Measurements from ENCODE around the gene NTNG1.
"Not testable (repeated sequence)": the region's sequence is repeated elsewhere in the genome, so short reads cannot be mapped to it uniquely, and the experiment has no call there.

Gene NTNG1

DNA sequence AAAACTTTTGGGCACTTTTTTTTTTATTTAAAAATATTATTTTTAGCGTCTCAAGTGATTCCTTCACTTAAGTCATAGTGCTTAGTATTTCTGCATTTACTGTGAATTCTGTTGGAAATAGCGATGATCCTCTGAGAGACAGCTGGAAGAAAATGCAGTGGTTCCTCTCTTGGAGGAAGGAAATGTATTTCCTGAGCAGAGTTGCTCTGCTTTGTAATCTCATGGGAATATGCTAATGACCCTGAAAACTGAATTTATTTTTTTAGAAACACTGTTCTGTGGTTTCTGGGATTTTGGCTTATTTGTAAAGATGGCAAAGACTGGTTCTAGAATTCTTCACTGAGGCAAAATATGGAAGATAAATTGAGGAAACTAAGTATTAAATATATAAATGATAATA is 88.9 kb downstream of the NTNG1 start:
- no peak overlapping the region for H3K4me3 ChIP-seq (ENCODE audit: low read depth in 1 of 2, low read length in 2 of 2)
- no peaks in the 10 kb centered on the region for H3K36me3 ChIP-seq (ENCODE audit: control insufficient read depth in 1 of 2, insufficient read depth in 2 of 2, low read length in 2 of 2)
- no peak overlapping the region for H3K9ac ChIP-seq (ENCODE audit: low read depth in 1 of 2, low read length in 2 of 2)
- H3K27ac ChIP-seq (ENCODE audit: low read depth, low read length): no peak overlapping the region
- H3K27me3 ChIP-seq (ENCODE audit: control insufficient read depth in 1 of 2, insufficient read depth in 2 of 2, low read length in 2 of 2): no peaks in the 10 kb centered on the region
- H3K4me1 ChIP-seq (ENCODE audit: control insufficient read depth in 1 of 2, insufficient read depth in 2 of 2, low read length in 2 of 2): no peaks in the 10 kb centered on the region
- no peaks in the 10 kb centered on the region for H3K9me3 ChIP-seq (ENCODE audit: control insufficient read depth in 1 of 2, low read length in 2 of 2)

DNA sequence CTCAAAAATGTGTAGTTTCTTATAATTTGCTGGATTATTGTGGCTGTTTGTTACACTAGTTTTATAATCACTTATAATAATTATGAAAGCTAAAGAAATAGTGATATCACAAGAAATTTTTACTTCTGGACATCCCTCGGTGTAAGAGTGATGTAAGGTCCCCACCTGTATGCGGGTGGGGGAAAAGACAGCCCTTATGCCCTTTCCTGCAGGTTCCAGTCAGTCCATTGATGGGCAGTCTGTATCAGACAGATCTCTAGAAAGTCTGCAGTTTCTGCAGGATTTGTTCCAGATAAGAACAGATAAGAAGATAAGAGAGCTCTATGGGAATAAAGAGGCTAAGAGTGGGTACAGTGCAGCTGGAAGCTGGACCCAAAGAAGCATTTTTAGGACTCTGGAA is 89.3 kb downstream of the NTNG1 start:
- no peaks in the 10 kb centered on the region for H3K27me3 ChIP-seq (ENCODE audit: control insufficient read depth in 1 of 2, insufficient read depth in 2 of 2, low read length in 2 of 2)
- no peak overlapping the region for H3K27ac ChIP-seq (ENCODE audit: low read depth, low read length)
- no peak overlapping the region for H3K4me3 ChIP-seq (ENCODE audit: low read depth in 1 of 2, low read length in 2 of 2)
- H3K36me3 ChIP-seq (ENCODE audit: control insufficient read depth in 1 of 2, insufficient read depth in 2 of 2, low read length in 2 of 2): no peaks in the 10 kb centered on the region
- no peak overlapping the region for H3K9ac ChIP-seq (ENCODE audit: low read depth in 1 of 2, low read length in 2 of 2)
- no peaks in the 10 kb centered on the region for H3K9me3 ChIP-seq (ENCODE audit: control insufficient read depth in 1 of 2, low read length in 2 of 2)
- H3K4me1 ChIP-seq (ENCODE audit: control insufficient read depth in 1 of 2, insufficient read depth in 2 of 2, low read length in 2 of 2): no peaks in the 10 kb centered on the region

DNA sequence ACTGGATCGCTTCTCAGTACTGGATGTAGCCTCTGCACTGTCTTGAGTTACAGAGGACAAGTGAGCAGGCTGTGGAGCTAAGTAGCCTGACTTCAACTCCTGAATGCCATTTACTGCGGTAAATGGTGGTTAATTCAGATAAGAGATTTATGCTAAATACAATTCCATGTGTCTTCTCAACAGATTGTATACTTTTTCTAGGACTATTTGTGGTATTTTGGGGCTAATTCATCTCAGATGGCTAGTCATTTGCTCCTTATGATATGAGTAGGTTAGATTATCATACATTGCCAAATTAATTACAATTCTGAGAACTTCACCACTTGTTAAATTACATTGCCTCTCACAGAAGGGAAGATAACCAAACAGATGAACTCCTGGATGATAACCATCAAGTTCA is 90.5 kb downstream of the NTNG1 start:
- no peak overlapping the region for H3K27ac ChIP-seq (ENCODE audit: low read depth, low read length)
- H3K36me3 ChIP-seq (ENCODE audit: control insufficient read depth in 1 of 2, insufficient read depth in 2 of 2, low read length in 2 of 2): no peaks in the 10 kb centered on the region
- H3K27me3 ChIP-seq (ENCODE audit: control insufficient read depth in 1 of 2, insufficient read depth in 2 of 2, low read length in 2 of 2): no peaks in the 10 kb centered on the region
- no peaks in the 10 kb centered on the region for H3K4me1 ChIP-seq (ENCODE audit: control insufficient read depth in 1 of 2, insufficient read depth in 2 of 2, low read length in 2 of 2)
- no peak overlapping the region for H3K9ac ChIP-seq (ENCODE audit: low read depth in 1 of 2, low read length in 2 of 2)
- H3K4me3 ChIP-seq (ENCODE audit: low read depth in 1 of 2, low read length in 2 of 2): no peak overlapping the region
- peaks cover 0 to 2% of the 10 kb centered on the region in 2 donors for H3K9me3 ChIP-seq (ENCODE audit: control insufficient read depth in 1 of 2, low read length in 2 of 2)

DNA sequence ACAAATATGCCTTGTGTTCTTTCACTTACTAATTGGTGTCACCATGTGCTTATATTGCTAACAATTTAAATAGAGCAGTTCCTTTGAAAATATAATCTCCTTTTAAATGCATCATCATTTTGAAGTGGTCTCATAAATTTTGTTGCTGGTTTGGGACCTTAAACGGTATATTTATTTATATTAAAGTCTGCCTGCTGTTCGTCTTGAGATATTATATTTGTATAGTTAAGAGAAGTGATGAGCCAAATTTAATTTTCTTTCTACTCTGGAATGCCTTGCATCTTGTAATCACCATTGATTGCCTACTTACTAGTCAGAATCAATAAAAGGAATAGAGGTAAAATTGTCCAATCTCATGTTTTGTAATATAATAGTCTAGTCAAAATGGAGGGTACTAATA is 91.6 kb downstream of the NTNG1 start:
- H3K9me3 ChIP-seq (ENCODE audit: control insufficient read depth in 1 of 2, low read length in 2 of 2): peaks cover 3 to 5% of the 10 kb centered on the region in 2 donors
- H3K9ac ChIP-seq (ENCODE audit: low read depth in 1 of 2, low read length in 2 of 2): no peak overlapping the region
- H3K36me3 ChIP-seq (ENCODE audit: control insufficient read depth in 1 of 2, insufficient read depth in 2 of 2, low read length in 2 of 2): no peaks in the 10 kb centered on the region
- no peaks in the 10 kb centered on the region for H3K4me1 ChIP-seq (ENCODE audit: control insufficient read depth in 1 of 2, insufficient read depth in 2 of 2, low read length in 2 of 2)
- no peaks in the 10 kb centered on the region for H3K27me3 ChIP-seq (ENCODE audit: control insufficient read depth in 1 of 2, insufficient read depth in 2 of 2, low read length in 2 of 2)
- H3K27ac ChIP-seq (ENCODE audit: low read depth, low read length): no peak overlapping the region
- no peak overlapping the region for H3K4me3 ChIP-seq (ENCODE audit: low read depth in 1 of 2, low read length in 2 of 2)

DNA sequence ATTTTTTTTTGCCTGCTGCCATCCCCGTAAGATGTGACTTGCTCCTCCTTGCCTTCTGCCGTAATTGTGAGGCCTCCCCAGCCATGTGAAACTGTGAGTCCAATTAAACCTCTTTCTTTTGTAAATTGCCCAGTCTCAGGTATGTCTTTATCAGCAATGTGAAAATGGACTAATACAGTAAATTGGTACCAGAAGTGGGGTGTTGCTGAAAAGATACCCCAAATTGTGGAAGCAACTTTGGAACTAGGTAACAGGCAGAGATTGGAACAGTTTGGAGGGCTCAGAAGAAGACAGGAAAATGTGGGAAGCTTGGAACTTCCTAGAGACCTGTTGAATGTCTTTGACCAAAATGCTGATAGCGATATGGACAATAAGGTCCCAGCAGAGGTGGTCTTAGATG is 95.9 kb downstream of the NTNG1 start:
- H3K4me3 ChIP-seq (ENCODE audit: low read depth in 1 of 2, low read length in 2 of 2); H3K36me3 ChIP-seq (ENCODE audit: control insufficient read depth in 1 of 2, insufficient read depth in 2 of 2, low read length in 2 of 2); H3K27ac ChIP-seq (ENCODE audit: low read depth, low read length); H3K4me1 ChIP-seq (ENCODE audit: control insufficient read depth in 1 of 2, insufficient read depth in 2 of 2, low read length in 2 of 2); H3K9ac ChIP-seq (ENCODE audit: low read depth in 1 of 2, low read length in 2 of 2); H3K27me3 ChIP-seq (ENCODE audit: control insufficient read depth in 1 of 2, insufficient read depth in 2 of 2, low read length in 2 of 2); H3K9me3 ChIP-seq (ENCODE audit: control insufficient read depth in 1 of 2, low read length in 2 of 2): not testable (repeated sequence)

DNA sequence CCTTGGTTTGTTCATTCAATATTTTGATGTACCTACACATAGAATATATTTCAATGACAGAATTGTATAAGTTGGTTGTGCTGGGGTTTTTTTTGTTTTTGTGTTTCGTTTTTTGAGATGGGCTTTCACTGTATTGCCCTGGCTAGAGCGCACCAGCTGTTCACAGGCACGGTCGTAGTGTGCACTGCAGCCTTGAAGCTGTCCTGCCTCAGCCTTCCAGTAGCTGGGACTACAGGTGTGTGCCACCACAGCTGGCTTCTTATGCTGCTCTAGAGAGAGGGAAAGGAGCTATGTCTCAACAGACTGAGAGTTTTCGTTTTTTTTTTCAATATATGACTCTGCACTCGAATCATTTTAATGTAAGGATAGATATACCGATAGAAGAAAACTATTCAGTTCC is 102.6 kb downstream of the NTNG1 start:
- H3K4me3 ChIP-seq (ENCODE audit: low read depth in 1 of 2, low read length in 2 of 2): no peak overlapping the region
- no peaks in the 10 kb centered on the region for H3K36me3 ChIP-seq (ENCODE audit: control insufficient read depth in 1 of 2, insufficient read depth in 2 of 2, low read length in 2 of 2)
- no peak overlapping the region for H3K9ac ChIP-seq (ENCODE audit: low read depth in 1 of 2, low read length in 2 of 2)
- no peaks in the 10 kb centered on the region for H3K9me3 ChIP-seq (ENCODE audit: control insufficient read depth in 1 of 2, low read length in 2 of 2)
- no peak overlapping the region for H3K27ac ChIP-seq (ENCODE audit: low read depth, low read length)
- no peaks in the 10 kb centered on the region for H3K27me3 ChIP-seq (ENCODE audit: control insufficient read depth in 1 of 2, insufficient read depth in 2 of 2, low read length in 2 of 2)
- no peaks in the 10 kb centered on the region for H3K4me1 ChIP-seq (ENCODE audit: control insufficient read depth in 1 of 2, insufficient read depth in 2 of 2, low read length in 2 of 2)

DNA sequence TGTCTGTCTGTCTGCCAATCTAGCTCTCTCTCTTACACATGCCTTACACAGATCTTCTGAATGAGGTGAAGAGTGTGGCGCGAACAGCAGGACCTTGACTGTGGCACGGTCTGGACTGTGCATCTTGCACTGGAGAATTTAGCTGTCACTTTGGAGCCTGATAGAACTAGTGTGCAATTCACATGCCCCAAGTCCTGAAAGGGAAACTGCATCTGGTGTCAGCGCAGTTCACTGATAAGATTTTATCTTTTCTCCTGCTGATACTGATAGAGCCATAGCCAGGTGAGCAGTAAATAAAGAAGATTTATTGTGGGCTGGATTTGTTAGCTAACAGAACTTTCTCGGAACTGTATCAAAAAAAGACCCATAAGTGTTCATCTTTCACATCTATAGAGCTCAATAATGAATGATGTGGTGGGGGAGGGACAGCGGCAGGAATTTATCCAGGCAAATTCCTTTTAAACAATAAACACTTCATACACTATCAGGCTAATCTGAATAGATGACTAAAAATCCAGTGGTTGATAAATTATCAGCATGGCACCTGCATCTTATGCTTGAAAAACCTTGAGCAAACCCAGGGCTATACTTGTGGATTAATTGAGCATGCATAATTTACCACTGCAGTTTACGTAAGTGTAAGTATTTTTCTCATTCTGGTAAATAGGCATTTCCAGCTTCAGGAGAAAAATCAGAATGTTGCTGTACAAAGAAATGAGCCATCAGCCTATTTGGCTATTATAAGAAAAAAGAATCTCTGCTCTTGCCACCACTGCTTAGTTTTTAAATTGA is 104.1 kb downstream of the NTNG1 start:
- Histone ChIP-seq H3K9ac (ENCODE audit: low read depth in 1 of 2, low read length in 2 of 2) (no peak overlapping the region), H3K4me3 (ENCODE audit: low read depth in 1 of 2, low read length in 2 of 2) (no peak overlapping the region), H3K9me3 (ENCODE audit: control insufficient read depth in 1 of 2, low read length in 2 of 2) (no peaks in the 10 kb centered on the region), H3K27me3 (ENCODE audit: control insufficient read depth in 1 of 2, insufficient read depth in 2 of 2, low read length in 2 of 2) (no peaks in the 10 kb centered on the region), H3K36me3 (ENCODE audit: control insufficient read depth in 1 of 2, insufficient read depth in 2 of 2, low read length in 2 of 2) (no peaks in the 10 kb centered on the region), H3K27ac (ENCODE audit: low read depth, low read length) (no peak overlapping the region), H3K4me1 (ENCODE audit: control insufficient read depth in 1 of 2, insufficient read depth in 2 of 2, low read length in 2 of 2) (no peaks in the 10 kb centered on the region)

DNA sequence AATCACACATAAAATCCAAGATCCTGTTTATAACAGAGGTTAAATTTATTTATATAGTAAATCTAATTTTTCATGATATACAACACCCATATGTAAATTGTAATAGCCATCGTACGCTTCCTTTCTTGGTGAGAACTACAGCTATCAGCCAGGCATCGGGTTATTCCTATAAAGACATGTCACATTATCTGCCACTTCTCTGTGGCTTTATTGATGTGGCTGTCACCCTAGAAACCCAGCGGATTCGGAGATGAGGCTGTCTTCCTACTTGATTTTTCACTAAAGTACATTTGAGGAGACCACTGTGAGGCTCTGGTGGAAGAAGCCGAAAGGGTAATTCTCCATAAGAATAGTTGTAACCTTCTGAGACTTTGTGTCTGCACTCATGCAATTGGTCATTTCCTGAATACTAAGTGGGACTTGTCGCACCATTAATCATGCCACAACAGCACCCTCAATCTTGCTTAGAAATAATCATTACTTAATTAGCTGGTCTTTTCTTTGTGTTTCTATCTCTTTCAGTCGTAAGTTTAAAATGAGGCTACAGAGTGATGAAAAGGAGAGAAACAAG is 106.0 kb downstream of the NTNG1 start:
- Histone ChIP-seq H3K4me3 (ENCODE audit: low read depth in 1 of 2, low read length in 2 of 2) (no peak overlapping the region), H3K27me3 (ENCODE audit: control insufficient read depth in 1 of 2, insufficient read depth in 2 of 2, low read length in 2 of 2) (no peaks in the 10 kb centered on the region), H3K27ac (ENCODE audit: low read depth, low read length) (no peak overlapping the region), H3K9me3 (ENCODE audit: control insufficient read depth in 1 of 2, low read length in 2 of 2) (no peaks in the 10 kb centered on the region), H3K4me1 (ENCODE audit: control insufficient read depth in 1 of 2, insufficient read depth in 2 of 2, low read length in 2 of 2) (no peaks in the 10 kb centered on the region), H3K9ac (ENCODE audit: low read depth in 1 of 2, low read length in 2 of 2) (no peak overlapping the region), H3K36me3 (ENCODE audit: control insufficient read depth in 1 of 2, insufficient read depth in 2 of 2, low read length in 2 of 2) (no peaks in the 10 kb centered on the region)

DNA sequence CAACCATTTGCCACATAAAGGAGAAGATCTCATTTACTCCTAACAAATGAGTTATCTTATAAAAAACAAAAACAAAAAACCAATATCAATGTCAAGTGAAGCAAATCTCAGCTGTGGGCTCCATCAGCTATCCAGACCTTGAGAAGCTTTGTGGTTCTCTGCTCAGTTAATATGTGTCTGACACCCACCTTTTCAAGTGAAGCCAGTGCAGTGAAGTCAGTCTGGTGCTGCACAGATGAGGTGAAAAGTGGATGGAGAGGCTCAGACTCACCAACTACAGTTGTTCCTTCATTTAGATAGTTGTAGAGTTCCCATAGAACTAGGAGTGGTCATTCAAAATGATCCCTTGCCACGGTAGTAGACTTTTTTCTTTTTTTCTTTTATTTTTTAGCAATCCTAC is 106.8 kb downstream of the NTNG1 start:
- no peak overlapping the region for H3K9ac ChIP-seq (ENCODE audit: low read depth in 1 of 2, low read length in 2 of 2)
- H3K27me3 ChIP-seq (ENCODE audit: control insufficient read depth in 1 of 2, insufficient read depth in 2 of 2, low read length in 2 of 2): no peaks in the 10 kb centered on the region
- no peaks in the 10 kb centered on the region for H3K4me1 ChIP-seq (ENCODE audit: control insufficient read depth in 1 of 2, insufficient read depth in 2 of 2, low read length in 2 of 2)
- H3K9me3 ChIP-seq (ENCODE audit: control insufficient read depth in 1 of 2, low read length in 2 of 2): no peaks in the 10 kb centered on the region
- H3K27ac ChIP-seq (ENCODE audit: low read depth, low read length): no peak overlapping the region
- no peaks in the 10 kb centered on the region for H3K36me3 ChIP-seq (ENCODE audit: control insufficient read depth in 1 of 2, insufficient read depth in 2 of 2, low read length in 2 of 2)
- no peak overlapping the region for H3K4me3 ChIP-seq (ENCODE audit: low read depth in 1 of 2, low read length in 2 of 2)

DNA sequence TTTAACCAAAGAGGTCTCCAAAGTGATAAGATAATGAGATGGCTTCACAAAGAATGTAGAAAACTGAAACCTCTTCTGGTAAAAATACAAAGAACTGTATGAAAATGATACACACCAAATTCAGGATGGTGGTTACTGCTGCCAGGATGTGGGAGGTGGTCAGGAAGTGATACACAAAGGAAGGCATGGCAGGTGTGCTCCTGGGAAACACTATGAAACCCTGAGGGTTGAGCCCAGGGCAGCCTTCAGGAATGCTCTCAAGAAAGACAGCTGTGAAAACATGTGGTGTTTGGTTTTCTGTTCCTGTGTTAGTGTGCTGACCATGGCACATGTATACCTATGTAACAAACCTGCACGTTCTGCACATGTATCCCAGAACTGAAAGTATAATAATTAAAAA is 109.3 kb downstream of the NTNG1 start:
- no peaks in the 10 kb centered on the region for H3K36me3 ChIP-seq (ENCODE audit: control insufficient read depth in 1 of 2, insufficient read depth in 2 of 2, low read length in 2 of 2)
- no peaks in the 10 kb centered on the region for H3K27me3 ChIP-seq (ENCODE audit: control insufficient read depth in 1 of 2, insufficient read depth in 2 of 2, low read length in 2 of 2)
- no peak overlapping the region for H3K9ac ChIP-seq (ENCODE audit: low read depth in 1 of 2, low read length in 2 of 2)
- H3K4me3 ChIP-seq (ENCODE audit: low read depth in 1 of 2, low read length in 2 of 2): no peak overlapping the region
- H3K27ac ChIP-seq (ENCODE audit: low read depth, low read length): no peak overlapping the region
- no peaks in the 10 kb centered on the region for H3K9me3 ChIP-seq (ENCODE audit: control insufficient read depth in 1 of 2, low read length in 2 of 2)
- H3K4me1 ChIP-seq (ENCODE audit: control insufficient read depth in 1 of 2, insufficient read depth in 2 of 2, low read length in 2 of 2): no peaks in the 10 kb centered on the region
